HG03442 (cell line): ENCODE data around the gene ITPK1.

Experiments
- ATAC-seq: cut with Tn5 transposase; IDR thresholded peaks from one replicate; pipeline ENCODE4 v1.9.1; 2021; ENCODE audit warnings: mild to moderate bottlenecking, moderate library complexity; ENCODE audit not compliant: unreplicated experiment

The ITPK1 gene

DNA sequence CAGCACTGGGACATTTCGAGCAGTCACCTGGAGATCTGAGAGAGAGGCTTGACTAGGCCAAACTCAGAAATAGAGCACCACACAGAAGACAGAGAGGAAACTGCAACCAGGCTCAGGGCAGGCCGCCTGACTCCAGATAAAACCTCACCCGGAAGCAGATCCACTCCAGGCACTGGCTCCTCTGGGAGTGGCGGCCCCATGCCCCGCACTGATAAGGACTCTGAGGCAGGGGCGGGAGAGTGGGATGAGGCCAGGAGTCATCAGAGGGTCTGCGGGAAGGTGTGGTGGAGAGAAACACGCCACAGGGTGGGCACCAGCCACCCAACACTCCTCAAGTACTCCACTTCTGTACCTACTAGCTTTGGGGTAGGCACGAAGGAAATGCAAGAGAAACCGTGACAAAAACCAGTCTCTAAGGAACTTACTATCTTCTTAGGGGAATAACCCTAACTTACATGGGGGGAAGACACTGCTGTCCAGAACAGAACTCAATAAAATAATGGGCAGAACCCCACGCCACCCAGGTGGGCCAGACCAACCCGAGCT, 121.5 kb downstream of the ITPK1 start:
- ATAC-seq, result no peak

DNA sequence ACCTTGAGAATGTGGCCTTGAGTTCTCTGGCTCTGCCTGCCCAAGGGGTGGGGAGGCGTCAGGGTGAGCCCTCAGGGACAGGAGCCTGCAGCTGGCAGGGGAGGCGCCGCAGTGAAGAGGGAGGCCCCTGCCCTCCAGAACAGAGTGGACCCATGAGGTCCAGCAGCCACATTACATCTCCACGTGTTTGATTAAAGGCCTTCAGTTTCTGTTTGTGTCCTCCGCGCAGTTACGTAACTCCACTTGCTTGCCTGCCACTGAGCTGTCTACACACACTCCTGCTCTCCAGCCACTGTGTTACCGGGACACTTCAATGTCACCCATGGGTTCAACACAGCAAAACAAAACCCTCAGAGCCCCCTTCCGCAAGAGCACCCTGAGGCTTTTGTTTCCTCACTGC, 122.4 kb downstream of the ITPK1 start:
- ATAC-seq, result no peak

DNA sequence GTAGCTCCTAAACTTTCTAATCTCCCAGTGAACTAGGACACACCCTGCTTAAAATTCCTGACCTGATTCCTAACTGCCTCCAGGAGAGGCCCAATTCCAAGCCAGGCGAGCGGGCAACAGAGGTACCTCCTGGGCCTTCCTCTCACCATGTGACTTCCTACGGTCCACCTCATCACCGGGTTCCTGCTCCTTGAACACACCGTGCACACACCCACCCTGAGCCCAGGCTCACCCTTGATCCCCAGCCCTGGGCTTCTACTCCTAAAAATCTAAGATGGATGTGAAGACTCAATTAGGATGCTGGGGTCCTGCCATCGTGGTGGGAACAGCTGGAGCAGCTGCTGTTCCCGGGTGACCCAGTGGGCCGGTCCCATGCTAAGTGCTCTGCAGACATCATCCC, 124.2 kb downstream of the ITPK1 start:
- no peak for ATAC-seq

DNA sequence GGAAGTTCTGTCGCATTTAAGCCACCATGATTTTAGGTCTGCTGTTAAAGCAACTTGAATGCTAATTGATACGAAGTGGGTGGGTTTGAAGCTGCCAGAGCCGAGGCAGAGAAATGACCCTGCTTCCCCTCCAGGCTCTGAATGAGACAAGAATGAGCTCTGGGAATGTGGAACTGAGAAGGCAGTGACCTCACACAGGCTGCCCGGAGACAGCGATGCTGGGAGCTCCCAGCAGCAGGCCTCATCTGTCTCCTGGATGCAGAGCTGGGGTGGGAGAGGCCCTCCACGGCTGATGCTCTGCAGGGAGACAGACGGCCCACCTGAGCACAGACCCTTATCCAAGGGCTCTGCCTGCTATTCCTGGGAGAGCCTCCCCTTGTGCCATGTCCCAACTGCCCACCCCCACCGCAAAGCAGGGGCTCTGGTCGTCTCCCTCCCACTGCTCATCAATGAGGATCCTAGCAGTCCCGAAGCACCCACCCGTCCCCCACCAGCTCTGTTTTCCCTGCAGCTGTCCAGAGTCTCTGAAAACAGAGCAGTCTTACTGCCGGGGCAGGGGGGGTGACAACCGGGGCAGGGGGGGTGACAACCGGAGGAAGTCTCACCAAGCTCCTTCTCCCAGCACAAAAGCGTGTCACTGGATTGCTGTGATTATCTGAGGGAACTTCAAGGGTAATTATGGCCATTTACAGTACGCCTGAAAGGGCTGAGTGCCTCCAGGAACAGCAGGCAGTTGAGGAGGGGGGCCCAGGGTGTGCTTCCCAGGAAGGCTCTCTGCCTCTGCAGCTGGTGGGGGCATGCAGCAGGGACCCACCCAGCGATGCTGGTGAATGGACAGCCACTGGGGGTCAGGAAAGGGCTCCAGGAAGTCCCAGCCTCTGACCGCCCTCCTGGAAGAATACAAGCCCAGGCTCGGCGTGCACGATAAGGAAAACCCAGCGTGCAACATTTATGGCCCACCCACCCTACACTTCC, 125.0 kb downstream of the ITPK1 start:
- ATAC-seq, result no peak

DNA sequence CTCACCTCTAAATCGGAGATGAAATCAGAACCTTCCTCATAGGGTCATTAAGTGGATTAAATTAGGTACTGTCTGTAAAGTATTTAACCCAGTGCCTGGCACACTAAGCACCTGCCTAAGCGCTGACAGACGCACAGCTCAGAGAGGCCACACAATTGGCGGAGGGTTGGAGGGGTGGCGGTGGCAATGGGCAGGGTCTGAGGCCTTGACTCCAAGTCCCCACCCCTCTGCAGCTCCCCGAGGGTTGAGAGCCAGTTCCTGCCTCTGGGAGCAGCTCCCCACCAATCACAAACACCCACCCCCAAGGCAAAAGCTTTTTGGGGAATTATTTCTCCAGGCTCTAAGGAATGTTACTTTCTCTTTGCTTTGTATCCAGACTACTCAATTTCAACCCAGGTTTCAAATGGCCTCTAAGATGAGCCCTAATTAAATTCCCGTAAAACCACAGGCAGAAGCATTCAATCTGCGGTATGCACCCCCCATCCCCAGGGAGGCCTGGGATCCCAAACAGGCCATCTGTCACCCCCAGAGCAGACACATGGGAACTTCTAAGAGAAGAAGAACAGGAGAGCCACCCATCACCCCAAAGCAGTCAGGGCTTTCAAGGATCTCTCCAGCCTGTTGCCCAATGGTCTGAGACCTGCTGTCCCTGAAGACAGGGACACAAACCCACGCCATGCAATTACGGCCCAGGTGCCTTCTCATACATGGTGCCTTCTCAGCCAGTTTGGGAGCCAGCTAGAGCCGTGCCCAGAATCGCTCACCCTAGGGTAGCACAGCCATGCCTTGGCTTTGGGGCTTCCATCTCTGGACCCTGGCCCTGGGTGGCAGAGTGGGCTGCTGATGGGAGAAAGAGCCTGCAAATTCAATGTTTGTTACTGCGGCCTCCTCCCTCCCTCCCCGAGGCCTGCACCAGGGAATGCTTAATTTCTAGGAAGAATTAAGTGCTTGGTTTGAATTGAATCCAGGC, 126.7 kb downstream of the ITPK1 start:
- no peak for ATAC-seq

DNA sequence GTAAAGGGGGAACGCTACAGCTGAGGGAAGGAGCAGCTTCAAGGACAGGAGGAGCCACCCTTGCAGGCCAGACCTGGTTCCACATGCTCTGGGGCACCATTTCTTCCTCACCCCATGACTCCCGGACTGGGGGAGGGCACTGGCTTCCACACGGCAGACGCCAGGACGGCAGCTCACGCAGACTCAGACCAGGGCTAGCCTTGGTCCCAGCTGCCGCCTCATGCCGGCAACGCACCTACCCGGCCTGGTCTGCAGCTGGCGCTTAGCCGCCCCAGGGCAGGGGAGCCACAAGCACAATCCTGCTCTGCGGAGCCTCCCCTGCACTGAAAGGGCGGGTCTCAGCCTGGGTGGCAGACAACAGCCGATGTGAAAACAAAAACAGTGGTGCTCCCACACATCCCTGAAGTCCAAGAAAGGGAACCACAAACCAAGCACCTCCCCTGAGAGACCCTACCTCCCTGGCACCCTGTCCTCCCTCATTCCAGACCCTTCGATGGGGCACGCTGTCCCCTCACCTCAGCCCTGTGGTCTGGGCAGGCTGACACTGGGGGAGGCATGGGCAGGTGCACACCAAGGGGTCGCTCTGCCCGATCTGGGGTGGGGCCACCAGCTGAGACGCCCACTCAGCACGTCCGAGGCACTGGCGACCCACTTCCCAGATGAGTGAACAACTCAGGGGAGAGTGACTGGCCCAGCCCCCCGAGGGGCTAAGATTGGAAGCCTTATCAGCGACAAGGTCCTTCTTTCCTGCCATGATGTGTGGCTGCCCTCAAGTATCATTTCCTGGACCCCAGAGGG, 127.8 kb downstream of the ITPK1 start:
- ATAC-seq, result no peak

DNA sequence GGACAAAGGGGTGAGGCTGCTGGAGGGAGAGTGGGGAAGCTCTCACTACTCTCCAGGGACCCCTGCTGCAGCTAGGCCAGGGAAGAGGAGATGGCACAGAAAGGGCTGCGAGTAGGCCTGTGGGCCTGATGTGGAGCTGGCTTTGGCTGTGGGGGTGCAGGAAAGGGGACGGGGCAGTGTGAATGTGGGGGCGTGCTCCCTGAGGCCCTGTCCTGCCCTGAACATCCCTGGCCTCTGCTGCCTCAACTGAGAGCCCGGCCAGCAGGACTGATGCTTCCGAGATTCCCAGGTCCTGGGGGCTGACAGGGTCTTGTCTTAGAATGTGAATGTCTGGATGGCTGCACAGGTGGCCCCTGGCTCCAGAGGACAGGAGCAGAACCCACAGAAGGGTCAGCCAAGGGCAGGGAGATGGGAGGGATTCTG, 128.6 kb downstream of the ITPK1 start:
- no peak for ATAC-seq

DNA sequence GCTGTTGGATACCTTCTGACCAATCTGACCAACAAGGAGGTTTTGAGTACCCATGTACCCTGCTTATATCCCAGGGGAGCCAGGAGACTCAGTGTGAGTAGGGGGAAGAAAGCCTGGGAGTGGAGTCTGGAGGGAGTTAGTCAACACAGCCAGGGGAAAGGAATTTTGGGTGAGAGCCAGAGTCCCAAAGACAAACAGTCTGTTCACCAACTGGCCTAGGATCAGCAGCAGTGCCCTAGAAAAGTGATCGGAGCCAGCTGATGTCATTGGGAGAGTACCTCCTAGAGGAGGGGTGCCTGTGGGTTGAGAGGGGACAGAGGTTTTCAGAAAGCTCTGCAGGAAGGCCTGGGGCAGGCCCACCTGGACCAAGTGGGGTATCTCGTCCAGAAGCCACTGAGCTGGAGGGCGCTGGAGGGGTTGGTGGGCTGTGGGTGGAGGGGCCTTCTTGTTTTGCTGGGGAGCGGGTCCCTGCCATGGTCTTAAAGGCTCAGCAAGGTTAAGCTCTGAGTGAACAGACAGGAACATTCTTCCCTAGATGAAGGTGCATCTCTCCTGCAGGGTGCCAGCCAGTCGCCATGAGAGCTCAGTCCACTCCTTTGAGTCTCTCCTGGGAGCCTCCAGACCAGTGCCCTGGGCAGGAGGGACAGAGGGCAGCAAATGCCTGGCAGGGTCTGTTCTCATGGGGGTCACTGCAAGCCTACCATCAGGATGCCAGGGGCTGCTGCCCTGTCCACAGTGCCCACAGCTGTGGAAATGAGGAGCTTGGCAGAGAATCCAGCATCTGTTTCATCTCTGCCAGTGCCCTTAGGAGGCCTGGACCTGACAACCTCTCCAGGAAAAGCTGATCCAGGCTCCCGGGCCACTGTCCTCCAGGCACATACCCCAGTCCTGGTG, 129.2 kb downstream of the ITPK1 start:
- ATAC-seq, result no peak

DNA sequence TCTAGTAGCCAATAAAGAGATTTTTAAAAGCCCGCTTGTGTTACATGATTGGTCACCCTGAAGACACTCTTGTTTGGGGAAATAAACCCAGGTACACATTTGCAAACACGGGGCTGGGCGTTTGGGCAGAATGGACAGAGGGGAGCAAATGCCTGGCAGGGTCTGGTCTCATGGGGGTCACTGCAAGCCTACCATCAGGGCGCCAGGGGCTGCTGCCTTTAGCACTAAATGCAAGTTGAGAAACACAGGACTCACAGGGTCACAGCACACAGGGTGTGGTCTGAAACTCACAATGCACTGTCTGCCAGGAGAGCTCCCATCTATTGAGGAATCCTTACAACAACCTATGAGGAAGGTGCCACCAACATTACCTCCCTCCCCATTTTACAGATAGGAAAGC, 130.2 kb downstream of the ITPK1 start:
- ATAC-seq, result no peak

DNA sequence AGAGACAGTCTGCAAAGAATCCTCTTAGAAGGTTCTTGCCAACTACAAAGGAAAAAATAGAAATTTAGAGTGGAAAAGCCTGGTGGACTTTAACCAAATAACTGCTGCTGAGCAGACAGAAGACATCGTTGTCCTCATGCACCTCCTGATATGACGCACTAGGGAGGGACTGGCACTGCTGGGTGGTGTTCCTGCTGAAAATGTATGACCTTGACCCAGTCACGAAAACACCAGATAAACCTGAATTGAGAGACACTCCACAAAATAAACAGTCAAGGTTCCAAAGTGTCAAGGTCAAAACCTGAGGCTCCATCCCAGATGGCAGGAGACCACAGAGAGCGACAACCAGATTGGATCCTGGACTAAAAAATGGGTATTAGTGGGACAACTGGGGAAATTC, 130.8 kb downstream of the ITPK1 start:
- ATAC-seq, result no peak

DNA sequence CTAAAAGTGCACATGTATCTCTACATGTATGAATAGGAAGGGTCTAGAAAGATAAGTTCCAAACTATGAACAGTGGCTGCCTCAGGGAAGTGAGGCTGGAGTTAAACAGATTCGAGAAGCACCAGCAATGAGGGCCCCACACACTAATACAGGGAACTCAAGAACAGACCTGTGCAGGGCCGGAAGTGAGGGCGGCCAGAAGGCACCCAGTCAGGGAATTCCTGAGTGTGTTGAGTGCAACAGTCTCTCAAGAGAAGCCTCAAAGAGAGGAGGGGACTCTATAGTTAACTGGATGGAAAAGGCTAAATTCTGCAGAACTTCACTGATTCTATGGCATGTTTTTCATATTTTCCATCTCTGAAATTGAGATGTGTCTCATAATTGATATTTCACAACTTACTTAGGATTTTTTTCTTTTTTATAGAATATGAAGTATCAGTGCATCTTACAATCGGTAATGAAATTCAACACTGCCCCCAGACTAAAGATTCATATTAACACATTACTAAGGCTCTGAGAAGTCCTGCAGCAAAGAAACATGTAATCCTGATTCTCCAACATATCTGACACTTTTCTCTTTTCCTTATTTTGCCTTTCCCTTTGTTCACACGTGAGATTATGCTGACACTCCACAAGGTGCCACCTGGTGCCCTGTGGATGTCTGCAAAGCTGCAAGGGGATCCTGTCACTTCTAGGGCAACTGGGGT, 131.5 kb downstream of the ITPK1 start:
- no peak for ATAC-seq

DNA sequence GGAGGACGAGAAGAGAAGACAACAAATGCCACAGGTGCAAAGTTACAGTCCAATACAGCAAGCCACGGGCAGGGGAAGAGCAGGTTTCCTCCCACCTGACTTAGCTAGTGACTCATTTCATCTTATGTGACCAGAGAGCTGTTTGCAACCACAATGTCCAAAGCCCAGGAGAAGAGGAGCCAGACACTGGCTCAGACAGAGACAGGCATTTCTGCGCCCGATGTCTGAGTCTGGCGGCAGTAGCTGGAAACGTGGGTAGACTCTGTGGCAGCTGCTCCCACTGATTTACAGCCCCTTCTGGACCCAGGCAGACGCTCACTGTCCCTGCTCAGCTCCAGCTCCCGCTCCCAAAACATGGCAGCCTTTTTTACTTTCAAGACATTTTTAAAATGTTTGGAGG, 132.8 kb downstream of the ITPK1 start:
- no peak for ATAC-seq

DNA sequence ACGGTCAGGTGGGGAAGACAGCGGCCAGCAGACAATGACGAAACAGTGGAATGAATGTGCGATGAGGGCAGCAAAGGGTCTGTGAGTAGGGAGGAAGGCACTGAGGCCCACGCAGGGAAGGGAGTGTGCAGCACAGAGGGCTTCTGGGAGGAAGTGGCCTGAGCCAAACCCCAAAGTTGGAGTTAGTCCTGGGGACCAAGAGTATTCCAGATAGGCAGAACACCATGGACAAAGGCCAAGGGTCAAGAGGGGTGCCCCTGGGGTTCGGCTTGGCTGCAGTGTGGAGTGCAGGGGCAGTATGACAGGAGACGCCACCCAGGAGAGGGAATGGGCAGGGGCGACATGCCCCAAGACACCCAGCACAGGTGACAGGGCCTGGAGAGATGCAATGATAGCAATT, 134.0 kb downstream of the ITPK1 start:
- no peak for ATAC-seq

DNA sequence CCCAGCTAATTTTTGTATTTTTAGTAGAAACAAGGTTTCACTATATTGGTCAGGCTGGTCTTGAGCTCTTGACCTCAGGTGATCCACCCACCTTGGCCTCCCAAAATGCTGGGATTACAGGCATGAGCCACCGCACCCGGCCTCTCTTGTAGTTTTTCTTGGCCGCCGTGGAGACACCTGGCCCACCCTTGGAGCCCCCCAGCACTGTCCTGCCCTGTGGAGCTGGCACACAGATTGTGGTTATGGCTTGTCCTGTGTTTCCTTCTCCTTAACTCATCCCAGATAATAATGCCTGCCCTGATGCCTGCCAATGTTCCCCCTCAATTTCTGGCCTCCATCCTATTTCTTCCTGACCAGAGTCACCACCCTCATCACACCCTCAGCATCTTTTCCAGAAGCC, 134.9 kb downstream of the ITPK1 start:
- no peak for ATAC-seq

DNA sequence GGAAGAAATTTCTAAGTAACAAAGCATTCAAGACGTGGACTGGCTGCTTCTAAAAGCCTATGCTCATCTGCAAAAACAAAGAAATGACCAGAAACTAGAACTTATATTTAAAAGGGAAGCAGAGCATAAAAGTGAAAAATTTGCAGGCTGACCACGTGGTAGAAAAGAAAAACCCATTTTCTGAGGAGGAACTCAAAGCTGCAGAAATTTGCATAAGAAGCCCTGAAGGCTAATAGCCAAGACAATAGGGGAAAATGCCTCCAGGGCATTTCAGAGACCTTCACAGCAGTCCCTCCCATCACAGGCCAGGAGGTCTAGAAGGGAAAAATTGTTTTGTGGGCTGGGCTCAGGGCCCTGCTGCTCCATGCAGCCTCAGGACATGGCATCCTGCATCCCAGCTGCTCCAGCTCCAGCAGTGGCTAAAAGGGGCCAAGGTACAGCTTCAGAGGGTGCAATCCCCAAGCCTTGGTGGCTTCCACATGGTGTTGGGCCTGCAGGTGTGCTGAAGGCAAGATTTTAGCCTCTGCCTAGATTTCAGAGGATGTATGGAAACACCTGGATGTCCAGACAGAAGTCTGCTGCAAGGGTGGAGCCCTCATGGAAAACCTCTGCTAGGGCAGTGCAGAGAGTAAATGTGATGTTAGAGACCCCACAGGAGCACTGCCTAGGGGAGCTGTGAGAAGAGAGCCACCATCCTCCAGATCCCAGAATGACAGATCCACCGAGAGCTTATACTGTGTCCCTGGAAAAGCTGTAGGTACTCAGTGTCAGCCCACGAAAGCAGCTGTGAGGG, 137.3 kb downstream of the ITPK1 start:
- no peak for ATAC-seq

DNA sequence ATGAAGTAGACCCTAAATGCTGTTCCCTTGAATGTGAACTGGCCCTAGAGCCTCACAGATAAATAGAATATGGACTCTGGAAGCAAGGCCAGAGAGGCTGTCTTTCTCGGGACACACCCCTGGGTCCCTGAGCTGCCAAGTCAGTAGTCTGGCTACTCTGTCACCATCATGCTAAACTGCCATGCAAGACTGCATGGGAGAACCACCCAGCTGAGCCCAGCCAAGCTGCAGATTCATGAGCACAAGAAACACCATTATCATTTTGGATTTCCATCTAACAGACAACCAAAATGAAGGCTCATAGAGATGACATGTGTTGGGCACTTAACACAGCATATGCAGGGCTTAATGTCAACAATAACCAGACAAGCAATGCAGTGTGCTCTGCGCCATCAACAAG, 139.5 kb downstream of the ITPK1 start:
- ATAC-seq, result no peak

DNA sequence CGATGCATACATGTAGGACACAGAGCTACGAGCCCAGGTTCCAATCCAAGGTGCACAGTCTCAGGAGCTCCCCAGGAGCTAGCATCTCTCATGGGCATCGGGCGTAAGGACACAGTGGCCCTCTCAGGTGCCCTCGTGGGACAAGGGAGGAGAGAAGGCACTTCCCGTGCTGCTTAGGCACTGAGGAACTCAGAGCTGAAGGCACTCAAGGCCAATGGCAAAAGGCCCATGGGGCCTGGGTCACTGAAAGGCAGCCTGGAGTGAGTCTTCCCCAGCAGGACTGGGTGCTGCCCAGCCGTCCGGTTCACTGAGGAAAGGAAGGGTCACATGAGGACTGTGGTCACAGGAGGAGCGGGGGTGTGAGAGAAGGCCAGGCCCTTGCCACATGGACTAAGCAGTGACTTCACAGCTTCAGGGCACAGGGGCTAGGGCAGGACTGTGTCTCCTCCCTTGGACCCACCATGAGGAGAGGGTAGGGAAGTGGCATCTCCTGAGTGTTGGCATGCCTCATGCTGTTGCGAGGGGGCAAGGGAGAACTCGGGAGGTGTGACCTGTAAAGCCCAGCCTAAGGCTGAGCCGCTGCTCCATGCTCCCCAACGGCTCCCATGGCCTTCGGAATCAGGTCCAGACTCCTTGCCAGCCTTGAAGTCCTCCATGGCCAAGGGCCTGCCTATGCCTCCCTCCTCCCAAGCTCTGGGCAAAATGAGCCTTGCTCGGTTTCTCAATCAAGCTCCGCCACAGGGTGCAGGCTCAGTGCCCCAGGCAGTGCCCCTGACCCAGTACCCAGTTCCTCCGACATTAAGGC, 141.0 kb downstream of the ITPK1 start:
- no peak for ATAC-seq
